Retina (tissue), 1 donor: Measurements from ENCODE around the gene KIAA0040.
"Not testable (repeated sequence)": the region's sequence is repeated elsewhere in the genome, so short reads cannot be mapped to it uniquely, and the experiment has no call there.

Experiments used
- DNase-seq: peaks from one replicate; pipeline ENCODE4 v3.0.0-alpha.2; 2016

KIAA0040 gene

GRCh38 chr1:175133673-175134435 is 58.7 kb downstream of the KIAA0040 start:
- DNase-seq = no peak

- DNase-seq = no peak
These were observed 60.1 kb downstream of the KIAA0040 start for GRCh38 chr1:175132436-175132835.

- no peak for DNase-seq
These were observed 61.5 kb downstream of the KIAA0040 start for GRCh38 chr1:175131095-175131494.

GRCh38 chr1:175130649-175131045 is 61.9 kb downstream of the KIAA0040 start:
- DNase-seq = no peak

GRCh38 chr1:175129997-175130648 is 62.5 kb downstream of the KIAA0040 start:
- peak; percentile 60 for DNase-seq

GRCh38 chr1:175129644-175129996 is 63.0 kb downstream of the KIAA0040 start:
- DNase-seq = peak; percentile 16

GRCh38 chr1:175129182-175129581 is 63.4 kb downstream of the KIAA0040 start:
- DNase-seq = no peak

GRCh38 chr1:175128523-175128922 is 64.1 kb downstream of the KIAA0040 start:
- no peak for DNase-seq

GRCh38 chr1:175127565-175127964 is 65.0 kb downstream of the KIAA0040 start:
- DNase-seq = no peak

GRCh38 chr1:175126347-175126746 is 66.2 kb downstream of the KIAA0040 start:
- no peak for DNase-seq

GRCh38 chr1:175124861-175125260 is 67.7 kb downstream of the KIAA0040 start:
- no peak for DNase-seq

- DNase-seq = no peak
These were observed 72.1 kb downstream of the KIAA0040 start for GRCh38 chr1:175120511-175120910.

- no peak for DNase-seq
These were observed 73.9 kb downstream of the KIAA0040 start for GRCh38 chr1:175118375-175119367.

- no peak for DNase-seq
These were observed 75.7 kb downstream of the KIAA0040 start for GRCh38 chr1:175116903-175117302.

- no peak for DNase-seq
These were observed 76.3 kb downstream of the KIAA0040 start for GRCh38 chr1:175116210-175116798.

- DNase-seq = no peak
These were observed 77.6 kb downstream of the KIAA0040 start for GRCh38 chr1:175114996-175115395.

GRCh38 chr1:175108331-175108820 is 84.2 kb downstream of the KIAA0040 start:
- DNase-seq = not testable (repeated sequence)
